Upper lobe of left lung (tissue), 6 donors: ENCODE measurements around the gene CDC42SE1. TPM values are rescaled to one million over a fixed set of nuclear protein-coding genes. Genes with fewer than 3 reads are reported as not detected.

Source experiments
- ATAC-seq, 2 donors: fragments of 200-7000 bp; cut with Tn5 transposase; one replicate each; pipeline ENCODE4 v1.9.1; 2022; ENCODE audit warnings: mild to moderate bottlenecking in 2 of 2, moderate library complexity in 2 of 2; ENCODE audit not compliant: low FRiP score in 2 of 2
- DNase-seq, 2 donors: peaks; one replicate each; pipeline ENCODE4 v3.0.0-alpha.2; 2019 to 2020
- H3K27ac ChIP-seq, 4 donors: fragments of 200-600 bp; sonication (generic); one replicate each; pipeline ENCODE4 v1.5.1; 2016 to 2019
- H3K27me3 ChIP-seq, 4 donors: fragments of 200-600 bp; sonication (generic); one replicate each; pipeline ENCODE4 v1.5.1; 2017 to 2019
- H3K36me3 ChIP-seq, 4 donors: fragments of 200-600 bp; sonication (generic); one replicate each; pipeline ENCODE4 v1.5.1; 2016 to 2019
- H3K4me1 ChIP-seq, 4 donors: fragments of 200-600 bp; sonication (generic); one replicate each; pipeline ENCODE4 v1.5.1; 2018 to 2019
- H3K4me3 ChIP-seq, 4 donors: fragments of 200-600 bp; sonication (generic); one replicate each; pipeline ENCODE4 v1.5.1; 2017 to 2019; ENCODE audit warnings: mild to moderate bottlenecking in 2 of 4, moderate library complexity in 1 of 4
- H3K9me3 ChIP-seq, 4 donors: fragments of 200-600 bp; sonication (generic); one replicate each; pipeline ENCODE4 v1.5.1; 2018 to 2019
- EP300 ChIP-seq, 4 donors: sonication (generic); formaldehyde crosslinking; IDR thresholded peaks; one replicate each; pipeline ENCODE4 v1.5.1; 2017; ENCODE audit warnings: antibody characterized with exemption in 4 of 4, control low read depth in 2 of 4
- POLR2A ChIP-seq, 4 donors: fragments of 450-650 bp; IDR thresholded peaks; one replicate each; pipeline ENCODE4 v1.5.1; 2016 to 2017; ENCODE audit warnings: antibody characterized with exemption in 4 of 4, mild to moderate bottlenecking in 2 of 4
- POLR2AphosphoS5 ChIP-seq, 2 donors: sonication (generic); formaldehyde crosslinking; IDR thresholded peaks; one replicate each; pipeline ENCODE4 v1.5.1; 2017; ENCODE audit warnings: antibody characterized with exemption in 2 of 2
- WGBS, 2 donors: methylation state at CpG; one replicate each; pipeline ENCODE4 v1.1.5; 2017 to 2018; 5-methylcytosine and 5-hydroxymethylcytosine counted together
- total RNA-seq, 6 donors: library from RNA; depleted of rRNA in 4 of 6; stranded (reverse); fragments of >200 nt in 4 of 6; gene quantifications; one replicate each; pipeline versions ENCODE4 v1.1.0 to v1.2.1, GENCODE V29; 2016 to 2021
- TF ChIP-seq, protein P1 (sequence below), 6 experiments: fragments of 450-650 bp in 4 of 6; fragments of 200-600 bp in 2 of 6; sonication (generic) in 2 of 6; IDR thresholded peaks; one replicate each; pipeline ENCODE4 v1.5.1; 2016 to 2019; ENCODE audit warnings: antibody characterized with exemption in 6 of 6
- donor health status: DM: no; HTN: no; CAD: no; lungs with moderate emphysema.
- donor health status: DM: no; HTN: yes; CAD: no; lungs with severe emphysema.

Gene CDC42SE1
- total RNA-seq, 6 donors from 2014 or later, result 66.9 to 131 (median 90.5) TPM

DNA sequence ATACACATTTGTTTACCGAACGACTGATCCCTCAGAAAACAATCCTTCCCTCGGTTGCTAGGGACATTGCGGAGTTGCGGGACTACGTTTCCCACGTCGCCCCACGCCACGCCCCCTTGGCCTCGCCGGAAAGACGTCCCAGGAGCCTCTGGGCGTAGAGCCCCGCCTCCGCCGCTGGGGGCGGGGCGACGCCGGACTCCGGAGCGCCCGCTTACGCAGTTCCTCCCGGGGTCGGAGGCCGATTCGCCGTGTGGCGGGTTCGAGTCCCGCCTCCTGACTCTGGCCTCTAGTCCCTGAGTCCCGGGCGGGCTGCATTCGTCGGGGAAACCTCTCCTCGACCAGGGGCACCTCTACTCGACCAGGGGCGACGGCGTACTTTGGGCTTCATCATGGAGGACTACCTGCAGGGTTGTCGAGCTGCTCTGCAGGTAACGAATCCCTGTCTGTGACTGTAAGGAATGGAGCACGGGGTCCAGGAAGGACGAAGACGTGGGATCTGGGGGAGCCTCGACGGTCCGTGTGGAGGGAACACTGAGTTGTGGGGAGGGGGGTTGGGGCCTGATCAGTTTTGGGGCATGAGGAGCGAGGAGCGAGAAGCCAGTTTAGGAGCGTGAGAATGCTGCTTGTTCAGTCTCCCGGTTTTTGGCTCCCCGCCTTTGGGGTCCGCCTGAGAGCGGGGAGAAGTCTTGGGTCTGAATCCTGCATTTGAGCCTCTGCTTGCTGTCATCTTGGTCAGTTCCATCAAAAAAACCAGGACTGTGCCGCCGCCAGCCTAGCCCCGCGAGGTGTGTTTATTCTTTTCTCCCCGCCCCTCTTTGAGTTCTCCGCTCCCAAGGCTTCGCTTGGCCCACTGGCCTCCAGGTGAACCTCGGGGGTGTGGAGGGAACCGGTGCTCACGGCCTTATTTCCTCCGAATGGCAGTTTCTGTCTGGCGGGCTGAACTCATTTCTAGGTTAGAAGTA, 50.9 kb downstream of the CDC42SE1 start, which contains the start of gene PRUNE1:
Gene PRUNE1, plus strand, starts transcription at position 206 of the 962 bp plus-strand sequence. Its CDS starts 184 bp downstream, at position 390.
- peaks cover 53 to 81% (median 73%) of the 10 kb centered on the region in 4 donors for H3K4me1 ChIP-seq
- H3K4me3 ChIP-seq, result peak within 1 kb of the TSS; percentile 59 to 77 (median 70)
- DNase-seq (peak; percentile 96 to 100), ATAC-seq (peak; percentile 97 to 98)
- TF ChIP-seq, protein P1, sequence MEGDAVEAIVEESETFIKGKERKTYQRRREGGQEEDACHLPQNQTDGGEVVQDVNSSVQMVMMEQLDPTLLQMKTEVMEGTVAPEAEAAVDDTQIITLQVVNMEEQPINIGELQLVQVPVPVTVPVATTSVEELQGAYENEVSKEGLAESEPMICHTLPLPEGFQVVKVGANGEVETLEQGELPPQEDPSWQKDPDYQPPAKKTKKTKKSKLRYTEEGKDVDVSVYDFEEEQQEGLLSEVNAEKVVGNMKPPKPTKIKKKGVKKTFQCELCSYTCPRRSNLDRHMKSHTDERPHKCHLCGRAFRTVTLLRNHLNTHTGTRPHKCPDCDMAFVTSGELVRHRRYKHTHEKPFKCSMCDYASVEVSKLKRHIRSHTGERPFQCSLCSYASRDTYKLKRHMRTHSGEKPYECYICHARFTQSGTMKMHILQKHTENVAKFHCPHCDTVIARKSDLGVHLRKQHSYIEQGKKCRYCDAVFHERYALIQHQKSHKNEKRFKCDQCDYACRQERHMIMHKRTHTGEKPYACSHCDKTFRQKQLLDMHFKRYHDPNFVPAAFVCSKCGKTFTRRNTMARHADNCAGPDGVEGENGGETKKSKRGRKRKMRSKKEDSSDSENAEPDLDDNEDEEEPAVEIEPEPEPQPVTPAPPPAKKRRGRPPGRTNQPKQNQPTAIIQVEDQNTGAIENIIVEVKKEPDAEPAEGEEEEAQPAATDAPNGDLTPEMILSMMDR (IDR thresholded peaks at IDR 0.05), result peak in 4 of 6 experiments; percentile 28 to 51 (median 38)
- peak in 1 of 4 donors; percentile 10 for TF ChIP-seq EP300 (IDR thresholded peaks at IDR 0.05)
- peak; percentile 54 to 83 for TF ChIP-seq POLR2AphosphoS5 (IDR thresholded peaks at IDR 0.05)
- TF ChIP-seq POLR2A (IDR thresholded peaks at IDR 0.05), result peak in 2 of 4 donors; percentile 76 to 82
- H3K9me3 ChIP-seq, result no peaks in the 10 kb centered on the region
- no peaks in the 10 kb centered on the region for H3K27me3 ChIP-seq
- peak within 1 kb of the TSS; percentile 79 to 96 (median 93) for H3K27ac ChIP-seq
- H3K36me3 ChIP-seq, result no peaks in the 10 kb centered on the region
- 0% methylated on average over 34 to 47 of the region's 69 CpGs for WGBS, 2 donors

DNA sequence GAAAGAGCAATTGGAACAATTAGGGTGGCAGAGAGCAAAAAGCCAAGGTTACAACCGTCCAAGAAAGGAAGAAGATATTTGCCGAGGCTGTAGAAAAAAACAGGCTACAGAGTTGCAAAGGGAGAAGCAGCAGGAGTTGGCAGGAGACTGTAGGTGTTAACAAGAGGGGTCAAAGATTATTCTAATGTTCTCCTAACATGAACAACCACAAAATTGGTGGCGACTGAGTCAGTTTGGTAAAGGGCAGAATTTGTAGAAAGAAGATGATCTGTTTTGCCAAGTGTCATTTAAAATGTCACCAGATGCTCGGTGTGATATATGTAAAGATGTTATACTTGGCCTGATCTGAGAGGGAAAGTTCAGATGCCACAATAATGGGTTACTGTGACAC, 51.6 kb downstream of the CDC42SE1 start:
- no peak for TF ChIP-seq EP300 (IDR thresholded peaks at IDR 0.05)
- no peak for TF ChIP-seq POLR2A (IDR thresholded peaks at IDR 0.05)
- TF ChIP-seq POLR2AphosphoS5 (IDR thresholded peaks at IDR 0.05), result no peak
- TF ChIP-seq, protein P1 (IDR thresholded peaks at IDR 0.05), result no peak
- DNase-seq (no peak), ATAC-seq (no peak)
- H3K27me3 ChIP-seq, result no peaks in the 10 kb centered on the region
- peak overlapping the region; percentile 79 to 96 (median 93) for H3K27ac ChIP-seq
- peaks cover 58 to 81% (median 74%) of the 10 kb centered on the region in 4 donors for H3K4me1 ChIP-seq
- 15 to 16% methylated on average over 4 of the region's 4 CpGs for WGBS, 2 donors
- H3K4me3 ChIP-seq, result peak overlapping the region in 3 of 4 donors; percentile 59 to 77 (median 74)
- no peaks in the 10 kb centered on the region for H3K36me3 ChIP-seq
- no peaks in the 10 kb centered on the region for H3K9me3 ChIP-seq

DNA sequence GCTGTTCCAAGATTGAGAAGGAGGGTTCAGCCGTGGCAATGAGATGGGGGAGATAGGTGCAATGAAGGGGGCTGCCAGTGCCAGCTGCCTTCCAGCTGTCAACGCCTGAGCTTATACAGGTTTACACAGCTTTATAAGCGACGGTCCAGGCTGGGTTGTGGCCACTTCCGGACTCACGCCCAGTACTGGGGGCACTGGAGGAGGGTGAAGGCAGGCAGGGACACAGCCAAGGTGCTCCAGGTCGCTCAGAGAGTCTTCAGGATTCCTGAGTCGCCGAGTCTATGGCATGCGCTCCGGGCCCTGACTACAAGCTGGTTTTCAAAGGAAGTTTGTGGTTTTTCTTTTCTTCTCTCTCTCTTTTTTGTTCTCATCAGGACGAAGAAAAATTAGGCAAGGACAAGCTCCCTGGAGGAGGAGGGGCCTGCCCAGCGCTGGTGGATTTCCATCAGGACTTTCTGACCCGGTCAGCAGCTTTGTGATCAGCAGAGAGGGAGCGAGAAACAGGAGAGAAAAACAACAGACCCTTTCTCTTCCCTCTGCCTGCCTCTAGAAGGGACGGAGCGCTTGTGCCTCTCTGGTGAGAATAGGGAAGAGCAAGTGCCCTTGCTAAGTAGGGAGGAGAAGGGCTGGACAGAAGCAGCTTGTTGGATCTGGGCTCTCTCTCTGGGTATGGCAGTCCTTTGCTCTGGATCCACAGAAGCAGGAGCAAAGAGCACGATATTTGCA, 52.9 kb downstream of the CDC42SE1 start, which contains the start of gene MINDY1:
Gene MINDY1, minus strand, starts transcription at position 576 of the 726 bp plus-strand sequence. CDS start 4,285 bp downstream, outside the sequence.
- H3K36me3 ChIP-seq, result peaks cover 0 to 9% (median 2%) of the 10 kb centered on the region in 4 donors
- ATAC-seq (peak; percentile 82 to 86), DNase-seq (peak in 1 of 2 donors; percentile 76)
- H3K4me1 ChIP-seq, result peaks cover 58 to 80% (median 67%) of the 10 kb centered on the region in 4 donors
- TF ChIP-seq POLR2A (IDR thresholded peaks at IDR 0.05), result peak in 3 of 4 donors; percentile 21 to 67 (median 21)
- TF ChIP-seq, protein P1 (IDR thresholded peaks at IDR 0.05), result peak; percentile 23 to 56 (median 42)
- TF ChIP-seq POLR2AphosphoS5 (IDR thresholded peaks at IDR 0.05), result peak; percentile 6 to 78
- no peak for TF ChIP-seq EP300 (IDR thresholded peaks at IDR 0.05)
- WGBS, 2 donors, result 2% methylated on average over 16 to 18 of the region's 18 CpGs
- H3K4me3 ChIP-seq, result peak within 1 kb of the TSS; percentile 47 to 74 (median 56)
- no peaks in the 10 kb centered on the region for H3K9me3 ChIP-seq
- H3K27me3 ChIP-seq, result no peaks in the 10 kb centered on the region
- H3K27ac ChIP-seq, result peak within 1 kb of the TSS; percentile 79 to 96 (median 93)

DNA sequence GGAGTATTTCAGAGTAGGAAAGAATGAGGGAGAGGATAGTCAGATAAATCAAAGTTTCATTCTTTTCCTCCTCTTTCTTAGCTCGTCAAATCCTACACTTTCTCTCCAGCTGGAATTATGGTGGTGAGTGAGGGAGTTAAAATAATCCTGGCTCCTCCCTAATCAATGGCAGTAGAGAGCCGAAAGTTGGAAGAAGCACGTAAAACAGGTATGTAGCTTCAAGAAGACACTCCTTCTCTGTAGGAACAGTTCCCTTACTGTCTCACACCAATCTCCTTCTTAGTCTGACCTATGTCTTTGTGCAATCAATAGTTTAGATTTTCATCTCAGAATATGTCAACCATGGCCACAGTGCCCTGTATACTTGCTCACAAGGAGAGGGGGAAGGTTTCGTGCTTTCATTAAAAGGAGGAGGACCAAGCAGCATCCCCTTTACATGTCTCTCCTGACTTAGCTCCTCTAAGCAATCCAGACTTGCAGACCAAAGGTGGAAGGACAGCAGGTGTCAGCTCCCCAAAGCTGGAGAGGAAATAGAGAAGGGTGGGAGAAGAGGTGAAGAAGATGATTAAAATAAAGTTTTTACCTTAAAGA, 53.6 kb downstream of the CDC42SE1 start:
- peak overlapping the region; percentile 47 to 61 (median 56) for H3K4me3 ChIP-seq
- no peaks in the 10 kb centered on the region for H3K9me3 ChIP-seq
- DNase-seq (no peak), ATAC-seq (no peak)
- no peaks in the 10 kb centered on the region for H3K27me3 ChIP-seq
- peaks cover 52 to 79% (median 62%) of the 10 kb centered on the region in 4 donors for H3K4me1 ChIP-seq
- H3K27ac ChIP-seq, result peak overlapping the region; percentile 79 to 96 (median 93)
- peaks cover 0 to 15% (median 2%) of the 10 kb centered on the region in 4 donors for H3K36me3 ChIP-seq
- TF ChIP-seq POLR2A (IDR thresholded peaks at IDR 0.05) (no peak), POLR2AphosphoS5 (IDR thresholded peaks at IDR 0.05) (no peak), EP300 (IDR thresholded peaks at IDR 0.05) (no peak)
- TF ChIP-seq, protein P1 (IDR thresholded peaks at IDR 0.05), result no peak
- WGBS, 2 donors, result 11 to 20% methylated on average over 4 of the region's 4 CpGs
